ENCODE measurements around the gene CDH23. TPM values are rescaled to one million over a fixed set of nuclear protein-coding genes. Genes with fewer than 3 reads are reported as not detected.

Gene CDH23
- total RNA-seq, 1 experiment from 2014 or later = 2.9 TPM

DNA sequence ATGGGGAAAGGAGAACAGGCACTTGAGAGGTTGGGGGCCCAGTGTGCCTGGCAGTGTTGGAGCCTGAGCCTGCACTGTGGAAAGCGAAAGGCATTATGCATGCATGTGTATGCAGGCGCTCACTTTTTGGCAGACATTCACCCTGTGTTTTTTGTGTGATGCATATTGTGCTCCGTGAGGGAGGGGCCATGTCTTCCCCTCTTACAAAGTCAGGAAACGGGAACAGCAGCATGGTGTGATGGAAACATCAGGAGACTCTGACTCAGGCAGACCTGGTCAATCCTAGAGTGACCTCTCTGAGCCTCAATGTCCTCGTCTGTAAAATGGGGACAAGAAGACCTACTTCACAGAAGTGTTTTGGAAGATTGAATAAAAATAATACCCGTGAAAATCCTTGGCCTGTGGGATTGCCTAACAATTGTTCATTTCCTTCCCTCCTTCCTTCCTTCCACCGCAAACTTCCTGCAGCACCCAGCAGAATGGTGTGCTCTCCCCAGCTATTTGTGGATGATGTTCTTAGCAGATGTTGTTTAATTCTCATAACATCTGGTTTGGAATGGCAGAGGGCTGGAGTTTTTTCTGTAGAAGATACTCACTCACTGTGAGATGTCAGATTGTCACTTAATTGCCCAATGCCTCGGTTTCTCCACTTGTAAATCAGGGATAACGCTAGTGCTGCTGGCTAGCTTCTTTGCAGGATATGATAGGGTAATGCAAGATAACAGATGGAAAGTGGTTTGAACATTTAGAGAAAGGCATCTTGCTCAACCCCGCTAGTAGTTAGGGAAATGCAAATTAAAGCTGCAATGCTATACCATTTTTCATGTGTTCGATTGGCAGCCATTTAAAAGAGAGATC, 39.8 kb downstream of the CDH23 start:
- Mint-ChIP-seq H3K36me3 (no peaks in the 10 kb centered on the region), H3K4me1 (peaks cover 9% of the 10 kb centered on the region), H3K9me3 (no peaks in the 10 kb centered on the region), H3K27ac (no peak overlapping the region), H3K27me3 (ENCODE audit: low read depth) (no peaks in the 10 kb centered on the region; the same call in 1 of the 2 replicates), H3K4me3 (no peak overlapping the region)
- POLR2A ChIA-PET = no interaction called here
- TF ChIP-seq PREB (CRISPR knock-in tag; IDR thresholded peaks at IDR 0.05; ENCODE audit: borderline replicate concordance) (no peak), MYBL2 (CRISPR knock-in tag; IDR thresholded peaks at IDR 0.05) (no peak), ZNF416 (CRISPR knock-in tag; IDR thresholded peaks at IDR 0.05) (no peak), RELA (CRISPR knock-in tag; IDR thresholded peaks at IDR 0.05; ENCODE audit: borderline replicate concordance) (no peak), PRRX2 (CRISPR knock-in tag; IDR thresholded peaks at IDR 0.05) (no peak), JUN (CRISPR knock-in tag; IDR thresholded peaks at IDR 0.05) (no peak), AR (CRISPR knock-in tag; IDR thresholded peaks at IDR 0.05) (no peak), ETV6 (CRISPR knock-in tag; IDR thresholded peaks at IDR 0.05) (no peak)
- DNase-seq (ENCODE audit: low spot score) (no peak), ATAC-seq (no peak)
- CTCF ChIA-PET = no interaction called here

DNA sequence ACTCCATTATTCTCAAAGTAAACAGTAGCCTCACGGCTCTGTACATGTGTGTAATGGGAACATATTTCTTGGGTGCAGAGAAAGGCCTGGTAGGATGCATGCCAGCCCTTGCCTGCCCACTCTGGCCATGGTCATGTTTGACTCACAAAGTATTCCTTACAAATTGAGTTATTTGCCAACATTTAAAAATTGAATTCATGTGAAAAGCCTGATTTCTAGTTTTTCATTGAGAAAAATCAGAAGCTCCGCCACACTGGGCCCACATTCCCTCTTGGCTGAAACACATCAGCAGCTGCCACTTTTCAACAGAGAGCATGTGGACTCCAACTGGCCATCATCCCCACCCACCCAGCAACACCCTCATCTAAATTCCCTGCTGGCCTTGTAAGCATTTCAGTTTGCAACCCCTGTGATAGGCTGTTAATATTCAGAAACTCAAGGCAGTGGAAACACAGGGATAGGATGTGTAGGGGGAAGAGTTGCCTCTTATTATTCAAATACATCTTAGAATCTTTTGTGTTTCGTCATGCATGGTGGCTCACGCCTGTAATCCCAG, 40.9 kb downstream of the CDH23 start:
- Mint-ChIP-seq H3K36me3 (no peaks in the 10 kb centered on the region), H3K9me3 (no peaks in the 10 kb centered on the region), H3K27ac (no peak overlapping the region), H3K4me1 (peaks cover 5% of the 10 kb centered on the region; the same call in 1 of the 2 replicates), H3K27me3 (ENCODE audit: low read depth) (no peaks in the 10 kb centered on the region; the same call in 1 of the 2 replicates), H3K4me3 (no peak overlapping the region)
- DNase-seq (ENCODE audit: low spot score) (no peak), ATAC-seq (no peak)
- POLR2A ChIA-PET = interaction anchor here (0.7 kb wide), 1 partner anchor 1598 kb away, joined by 7 read pairs; no protein-coding TSS in a partner anchor
- CTCF ChIA-PET = interaction anchor here (1.4 kb wide), 1 partner anchor 42 kb away, joined by 3 read pairs; no protein-coding TSS in a partner anchor
- no peak for TF ChIP-seq ZNF263 (CRISPR knock-in tag; IDR thresholded peaks at IDR 0.05; ENCODE audit: low read depth)
- no peak for TF ChIP-seq ELF4 (CRISPR knock-in tag; IDR thresholded peaks at IDR 0.05; ENCODE audit: low read depth)
- no peak for TF ChIP-seq ZNF423 (CRISPR knock-in tag; IDR thresholded peaks at IDR 0.05)
- TF ChIP-seq, protein P1, sequence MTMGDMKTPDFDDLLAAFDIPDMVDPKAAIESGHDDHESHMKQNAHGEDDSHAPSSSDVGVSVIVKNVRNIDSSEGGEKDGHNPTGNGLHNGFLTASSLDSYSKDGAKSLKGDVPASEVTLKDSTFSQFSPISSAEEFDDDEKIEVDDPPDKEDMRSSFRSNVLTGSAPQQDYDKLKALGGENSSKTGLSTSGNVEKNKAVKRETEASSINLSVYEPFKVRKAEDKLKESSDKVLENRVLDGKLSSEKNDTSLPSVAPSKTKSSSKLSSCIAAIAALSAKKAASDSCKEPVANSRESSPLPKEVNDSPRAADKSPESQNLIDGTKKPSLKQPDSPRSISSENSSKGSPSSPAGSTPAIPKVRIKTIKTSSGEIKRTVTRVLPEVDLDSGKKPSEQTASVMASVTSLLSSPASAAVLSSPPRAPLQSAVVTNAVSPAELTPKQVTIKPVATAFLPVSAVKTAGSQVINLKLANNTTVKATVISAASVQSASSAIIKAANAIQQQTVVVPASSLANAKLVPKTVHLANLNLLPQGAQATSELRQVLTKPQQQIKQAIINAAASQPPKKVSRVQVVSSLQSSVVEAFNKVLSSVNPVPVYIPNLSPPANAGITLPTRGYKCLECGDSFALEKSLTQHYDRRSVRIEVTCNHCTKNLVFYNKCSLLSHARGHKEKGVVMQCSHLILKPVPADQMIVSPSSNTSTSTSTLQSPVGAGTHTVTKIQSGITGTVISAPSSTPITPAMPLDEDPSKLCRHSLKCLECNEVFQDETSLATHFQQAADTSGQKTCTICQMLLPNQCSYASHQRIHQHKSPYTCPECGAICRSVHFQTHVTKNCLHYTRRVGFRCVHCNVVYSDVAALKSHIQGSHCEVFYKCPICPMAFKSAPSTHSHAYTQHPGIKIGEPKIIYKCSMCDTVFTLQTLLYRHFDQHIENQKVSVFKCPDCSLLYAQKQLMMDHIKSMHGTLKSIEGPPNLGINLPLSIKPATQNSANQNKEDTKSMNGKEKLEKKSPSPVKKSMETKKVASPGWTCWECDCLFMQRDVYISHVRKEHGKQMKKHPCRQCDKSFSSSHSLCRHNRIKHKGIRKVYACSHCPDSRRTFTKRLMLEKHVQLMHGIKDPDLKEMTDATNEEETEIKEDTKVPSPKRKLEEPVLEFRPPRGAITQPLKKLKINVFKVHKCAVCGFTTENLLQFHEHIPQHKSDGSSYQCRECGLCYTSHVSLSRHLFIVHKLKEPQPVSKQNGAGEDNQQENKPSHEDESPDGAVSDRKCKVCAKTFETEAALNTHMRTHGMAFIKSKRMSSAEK (CRISPR knock-in tag; IDR thresholded peaks at IDR 0.05; ENCODE audit: borderline replicate concordance) = no peak
- TF ChIP-seq RELA (CRISPR knock-in tag; IDR thresholded peaks at IDR 0.05; ENCODE audit: borderline replicate concordance) = no peak
- TF ChIP-seq ZSCAN18 (CRISPR knock-in tag; IDR thresholded peaks at IDR 0.05) = no peak
- no peak for TF ChIP-seq ZNF317 (CRISPR knock-in tag; IDR thresholded peaks at IDR 0.05; ENCODE audit: borderline replicate concordance, low read depth)
- TF ChIP-seq, protein P2, sequence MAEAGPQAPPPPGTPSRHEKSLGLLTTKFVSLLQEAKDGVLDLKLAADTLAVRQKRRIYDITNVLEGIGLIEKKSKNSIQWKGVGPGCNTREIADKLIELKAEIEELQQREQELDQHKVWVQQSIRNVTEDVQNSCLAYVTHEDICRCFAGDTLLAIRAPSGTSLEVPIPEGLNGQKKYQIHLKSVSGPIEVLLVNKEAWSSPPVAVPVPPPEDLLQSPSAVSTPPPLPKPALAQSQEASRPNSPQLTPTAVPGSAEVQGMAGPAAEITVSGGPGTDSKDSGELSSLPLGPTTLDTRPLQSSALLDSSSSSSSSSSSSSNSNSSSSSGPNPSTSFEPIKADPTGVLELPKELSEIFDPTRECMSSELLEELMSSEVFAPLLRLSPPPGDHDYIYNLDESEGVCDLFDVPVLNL (CRISPR knock-in tag; IDR thresholded peaks at IDR 0.05; ENCODE audit: borderline replicate concordance, low read depth) = no peak
- TF ChIP-seq, protein P3, sequence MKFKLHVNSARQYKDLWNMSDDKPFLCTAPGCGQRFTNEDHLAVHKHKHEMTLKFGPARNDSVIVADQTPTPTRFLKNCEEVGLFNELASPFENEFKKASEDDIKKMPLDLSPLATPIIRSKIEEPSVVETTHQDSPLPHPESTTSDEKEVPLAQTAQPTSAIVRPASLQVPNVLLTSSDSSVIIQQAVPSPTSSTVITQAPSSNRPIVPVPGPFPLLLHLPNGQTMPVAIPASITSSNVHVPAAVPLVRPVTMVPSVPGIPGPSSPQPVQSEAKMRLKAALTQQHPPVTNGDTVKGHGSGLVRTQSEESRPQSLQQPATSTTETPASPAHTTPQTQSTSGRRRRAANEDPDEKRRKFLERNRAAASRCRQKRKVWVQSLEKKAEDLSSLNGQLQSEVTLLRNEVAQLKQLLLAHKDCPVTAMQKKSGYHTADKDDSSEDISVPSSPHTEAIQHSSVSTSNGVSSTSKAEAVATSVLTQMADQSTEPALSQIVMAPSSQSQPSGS (CRISPR knock-in tag; IDR thresholded peaks at IDR 0.05; ENCODE audit: borderline replicate concordance, low read depth) = no peak
- no peak for TF ChIP-seq GRHL2 (CRISPR knock-in tag; IDR thresholded peaks at IDR 0.05; ENCODE audit: insufficient replicate concordance, severe bottlenecking)
- TF ChIP-seq PRRX2 (CRISPR knock-in tag; IDR thresholded peaks at IDR 0.05) = no peak

Data from WTC11 (cell line).